HG03139 (cell line): ENCODE results near the gene NME3.

Source experiments
- ATAC-seq: cut with Tn5 transposase; IDR thresholded peaks from one replicate; pipeline ENCODE4 v1.9.1; 2021; ENCODE audit not compliant: unreplicated experiment

Gene NME3

DNA sequence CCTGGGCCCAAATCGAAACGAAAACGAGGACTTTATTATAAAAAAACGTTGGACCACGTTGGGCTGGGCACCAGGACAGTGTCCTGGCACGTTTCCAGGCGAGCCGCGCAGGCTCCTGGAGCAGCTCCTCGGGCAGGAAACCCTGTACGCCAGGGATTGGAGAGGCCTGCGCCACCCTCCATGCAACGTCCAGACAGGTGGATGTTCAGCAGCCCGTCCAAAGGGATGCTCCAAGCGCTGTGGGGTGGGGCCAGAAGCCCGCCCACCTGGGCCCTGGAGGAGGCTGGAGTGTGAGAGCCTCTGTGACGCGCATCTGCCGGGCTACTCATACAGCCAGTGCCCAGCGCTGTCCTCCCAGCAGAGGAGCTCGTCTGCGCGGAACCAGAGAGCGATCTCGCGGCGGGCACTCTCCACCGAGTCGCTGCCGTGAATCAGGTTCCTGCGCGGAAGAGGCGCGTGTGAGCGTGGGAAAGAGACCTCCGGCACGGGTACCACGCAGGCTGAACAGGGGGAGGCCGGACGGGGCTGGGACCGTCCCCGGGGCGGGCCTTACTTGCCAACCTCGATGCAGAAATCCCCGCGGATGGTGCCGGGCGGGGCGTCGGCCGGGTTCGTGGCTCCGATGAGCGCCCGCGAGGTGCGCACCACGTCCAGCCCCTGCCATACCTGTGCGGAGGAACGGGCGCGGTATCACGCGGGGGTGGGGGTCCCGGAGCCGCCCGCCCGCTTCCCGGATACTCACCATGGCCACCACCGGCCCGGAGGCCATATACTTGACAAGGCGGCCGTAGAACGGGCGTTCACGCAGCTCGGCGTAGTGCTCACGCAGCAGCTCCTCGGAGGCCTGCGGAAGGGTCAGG lies 785 bp downstream of the NME3 start:
- ATAC-seq, result no peak

DNA sequence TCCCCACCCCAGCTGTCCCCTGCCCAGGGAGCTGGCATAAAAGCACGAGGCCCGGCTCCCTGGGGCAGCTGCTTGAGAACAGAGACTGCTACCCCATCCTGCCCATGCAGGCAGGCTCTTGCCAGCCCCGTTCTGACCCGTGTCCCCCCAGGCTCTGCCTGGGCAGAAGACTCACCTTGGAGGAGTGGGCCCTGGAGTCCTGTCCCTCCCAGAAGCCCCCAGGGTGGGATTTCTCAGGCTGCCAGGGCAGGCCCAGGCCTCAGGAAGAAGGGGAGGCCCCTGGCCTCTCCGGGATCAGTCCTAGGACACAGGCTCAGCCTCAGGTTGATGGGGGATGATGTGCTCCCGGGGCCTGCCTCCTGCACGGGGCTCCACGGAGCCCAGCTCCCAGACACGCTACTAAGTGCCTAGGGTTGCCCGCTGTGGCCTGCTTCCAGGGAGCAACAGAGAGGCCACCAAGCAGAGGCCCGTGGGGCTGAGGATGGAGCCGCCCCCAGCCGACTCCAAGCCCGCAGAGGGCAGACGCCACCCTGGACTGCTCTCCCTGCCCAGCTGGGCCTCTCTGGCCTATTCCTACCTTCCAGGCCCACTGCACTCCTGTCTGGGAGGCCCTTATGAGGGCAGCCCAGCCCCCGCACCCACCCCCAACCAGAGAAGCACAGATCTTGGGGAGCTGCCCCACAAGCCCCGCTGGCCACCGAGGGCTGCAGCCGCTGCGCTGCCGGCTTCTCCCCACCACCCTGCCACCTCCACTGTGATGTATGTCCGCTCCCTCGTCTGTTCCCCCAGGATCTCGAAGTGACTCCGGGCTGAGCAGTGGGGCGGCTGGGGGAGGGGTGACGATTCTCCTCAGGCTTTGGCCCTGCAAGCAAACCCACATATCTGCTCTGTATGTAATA lies 1.7 kb downstream of the NME3 start:
- ATAC-seq, result no peak

DNA sequence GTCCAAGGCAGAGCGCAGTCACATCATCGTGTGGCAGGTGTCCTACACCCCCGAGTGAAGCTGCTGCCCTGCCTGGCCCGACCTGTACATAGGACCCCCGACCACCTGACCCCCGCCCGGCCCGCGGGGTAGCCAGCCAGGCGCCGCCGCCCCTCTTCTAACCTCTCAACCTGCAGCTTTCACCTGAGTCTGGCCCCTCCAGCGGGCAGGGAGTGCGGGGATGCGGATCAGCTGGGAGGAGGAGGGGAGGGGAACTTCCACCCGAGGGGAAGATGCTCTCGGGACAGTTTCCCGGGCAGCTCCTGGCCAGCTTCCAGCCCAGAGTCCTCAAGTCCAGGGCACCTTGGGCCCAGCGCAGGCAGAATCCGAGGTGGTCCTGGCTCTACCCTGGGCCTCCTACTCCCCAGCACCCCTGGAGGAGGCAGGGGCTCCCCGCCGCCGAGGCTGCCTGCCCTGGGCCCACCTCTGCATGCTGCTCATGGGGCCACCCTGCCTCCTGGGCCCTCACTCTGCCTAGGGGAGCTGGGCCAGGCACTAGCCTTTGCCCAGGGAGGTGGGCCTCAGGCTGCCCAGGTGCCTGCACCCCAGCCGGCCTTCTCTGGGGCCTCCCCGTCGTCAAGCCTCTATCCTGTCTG lies 2.5 kb downstream of the NME3 start:
- no peak for ATAC-seq

DNA sequence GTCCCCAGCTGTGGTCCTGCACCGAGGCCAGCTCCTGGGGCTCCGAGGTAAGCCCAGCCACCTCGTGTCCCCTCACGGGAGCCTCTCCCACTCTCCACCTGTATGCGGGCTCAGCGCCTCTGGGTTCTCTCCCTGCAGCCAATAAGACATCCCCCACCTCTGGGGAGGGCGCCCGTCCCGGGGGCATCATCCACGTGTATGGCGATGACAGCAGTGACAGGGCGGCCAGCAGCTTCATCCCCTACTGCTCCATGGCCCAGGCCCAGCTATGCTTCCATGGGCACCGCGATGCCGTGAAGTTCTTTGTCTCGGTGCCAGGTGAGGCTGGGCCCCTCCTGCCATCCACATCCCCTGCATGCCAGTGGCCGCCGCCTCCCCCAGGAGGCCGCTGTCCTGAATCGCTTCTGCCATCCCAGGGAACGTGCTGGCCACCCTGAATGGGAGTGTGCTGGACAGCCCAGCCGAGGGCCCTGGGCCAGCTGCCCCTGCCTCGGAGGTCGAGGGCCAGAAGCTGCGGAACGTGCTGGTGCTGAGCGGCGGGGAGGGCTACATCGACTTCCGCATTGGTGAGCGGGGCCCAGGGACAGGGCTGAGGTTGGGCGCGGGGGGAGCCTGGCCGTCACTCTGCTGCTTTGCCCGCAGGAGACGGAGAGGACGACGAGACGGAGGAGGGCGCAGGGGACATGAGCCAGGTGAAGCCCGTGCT lies 3.1 kb downstream of the NME3 start:
- no peak for ATAC-seq

DNA sequence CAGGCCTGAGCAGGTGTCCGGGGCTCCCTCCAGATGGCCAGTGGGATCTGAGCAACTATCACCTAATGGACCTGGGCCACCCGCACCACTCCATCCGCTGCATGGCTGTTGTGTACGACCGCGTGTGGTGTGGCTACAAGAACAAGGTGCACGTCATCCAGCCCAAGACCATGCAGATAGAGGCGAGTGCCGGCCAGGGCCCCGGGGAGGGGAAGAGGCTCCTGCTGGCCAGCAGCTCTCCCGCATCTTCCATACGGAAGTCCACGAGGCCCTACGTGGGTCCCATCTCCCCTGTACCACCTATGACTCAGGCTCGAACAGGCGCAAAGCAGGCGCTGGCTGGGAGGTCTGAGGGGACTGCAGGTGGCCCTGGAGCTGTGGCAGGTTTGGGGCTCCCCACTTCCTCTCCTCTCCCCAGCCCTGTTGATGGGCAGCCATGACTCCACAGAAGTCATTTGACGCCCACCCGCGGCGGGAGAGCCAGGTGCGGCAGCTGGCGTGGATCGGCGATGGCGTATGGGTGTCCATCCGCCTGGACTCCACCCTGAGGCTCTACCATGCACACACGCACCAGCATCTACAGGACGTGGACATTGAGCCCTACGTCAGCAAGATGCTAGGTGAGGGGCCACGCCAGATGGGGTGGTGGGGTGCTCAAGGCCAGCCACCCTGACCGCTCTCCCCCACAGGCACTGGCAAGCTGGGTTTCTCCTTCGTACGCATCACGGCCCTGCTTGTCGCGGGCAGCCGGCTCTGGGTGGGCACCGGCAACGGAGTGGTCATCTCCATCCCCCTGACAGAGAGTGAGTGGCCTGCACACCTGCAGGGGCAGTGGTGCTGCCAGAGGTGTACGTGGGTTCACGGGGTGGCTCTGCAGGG lies 4.0 kb downstream of the NME3 start:
- no peak for ATAC-seq

DNA sequence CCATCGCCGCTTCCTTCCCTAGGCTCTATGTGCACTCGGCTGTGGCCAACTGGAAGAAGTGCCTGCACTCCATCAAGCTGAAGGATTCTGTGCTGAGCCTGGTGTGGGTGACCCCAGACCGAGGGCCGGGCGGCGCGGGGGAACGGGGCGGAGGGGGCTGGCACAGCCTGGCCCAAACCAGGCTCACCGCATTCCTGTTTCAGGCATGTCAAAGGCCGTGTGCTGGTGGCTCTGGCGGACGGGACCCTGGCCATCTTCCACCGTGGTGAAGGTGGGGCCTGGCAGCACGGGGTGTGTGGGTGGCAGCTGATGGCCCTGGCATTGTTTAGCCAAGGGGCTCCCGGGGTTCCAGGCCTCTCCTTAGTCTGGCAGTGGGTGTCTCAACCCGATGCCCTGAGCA lies 4.6 kb downstream of the NME3 start:
- ATAC-seq, result no peak

DNA sequence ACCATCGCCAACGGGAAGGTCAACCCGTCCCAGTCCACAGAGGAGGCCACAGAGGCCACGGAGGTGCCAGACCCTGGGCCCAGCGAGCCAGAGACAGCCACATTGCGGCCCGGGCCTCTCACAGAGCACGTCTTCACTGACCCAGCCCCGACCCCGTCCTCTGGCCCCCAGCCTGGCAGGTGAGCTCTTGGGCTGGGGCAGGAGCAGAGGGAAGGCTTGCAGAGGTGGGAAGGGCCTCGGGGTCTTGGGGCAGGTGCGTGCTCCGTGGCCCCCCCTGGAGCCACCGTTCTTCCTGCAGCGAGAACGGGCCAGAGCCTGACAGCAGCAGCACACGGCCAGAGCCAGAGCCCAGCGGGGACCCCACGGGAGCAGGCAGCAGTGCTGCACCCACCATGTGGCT lies 5.1 kb downstream of the NME3 start:
- no peak for ATAC-seq

DNA sequence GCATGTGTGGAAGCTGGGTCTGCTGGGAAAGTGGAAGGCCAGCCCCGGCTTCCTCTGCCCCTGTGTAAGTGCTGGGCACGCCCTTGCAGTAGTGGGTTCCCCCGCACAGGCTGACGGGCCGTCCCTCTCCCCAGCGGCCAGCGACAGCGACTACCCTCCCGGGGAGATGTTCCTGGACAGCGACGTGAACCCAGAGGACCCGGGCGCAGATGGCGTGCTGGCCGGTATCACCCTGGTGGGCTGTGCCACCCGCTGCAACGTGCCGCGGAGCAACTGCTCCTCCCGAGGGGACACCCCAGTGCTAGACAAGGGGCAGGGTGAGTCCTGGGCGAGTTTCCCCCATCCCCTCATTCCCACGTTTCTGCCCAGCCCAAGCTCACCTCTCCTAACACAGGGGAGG lies 5.5 kb downstream of the NME3 start:
- ATAC-seq, result no peak

DNA sequence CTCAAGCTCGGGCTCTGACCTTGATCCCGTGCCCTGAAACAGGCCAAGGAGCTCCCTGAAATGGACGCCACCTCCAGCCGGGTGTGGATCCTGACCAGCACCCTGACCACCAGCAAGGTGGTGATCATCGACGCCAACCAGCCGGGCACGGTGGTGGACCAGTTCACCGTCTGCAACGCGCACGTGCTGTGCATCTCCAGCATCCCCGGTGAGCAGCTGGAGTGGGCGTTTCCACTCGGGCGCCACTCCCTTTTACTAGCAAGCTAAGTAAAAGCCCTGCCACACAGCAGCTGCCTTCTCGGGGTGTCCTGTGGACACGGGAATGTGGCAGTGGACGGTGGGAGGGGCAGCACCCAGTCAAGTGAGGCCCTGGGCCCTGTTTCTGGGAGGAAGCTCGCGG lies 6.4 kb downstream of the NME3 start:
- no peak for ATAC-seq

DNA sequence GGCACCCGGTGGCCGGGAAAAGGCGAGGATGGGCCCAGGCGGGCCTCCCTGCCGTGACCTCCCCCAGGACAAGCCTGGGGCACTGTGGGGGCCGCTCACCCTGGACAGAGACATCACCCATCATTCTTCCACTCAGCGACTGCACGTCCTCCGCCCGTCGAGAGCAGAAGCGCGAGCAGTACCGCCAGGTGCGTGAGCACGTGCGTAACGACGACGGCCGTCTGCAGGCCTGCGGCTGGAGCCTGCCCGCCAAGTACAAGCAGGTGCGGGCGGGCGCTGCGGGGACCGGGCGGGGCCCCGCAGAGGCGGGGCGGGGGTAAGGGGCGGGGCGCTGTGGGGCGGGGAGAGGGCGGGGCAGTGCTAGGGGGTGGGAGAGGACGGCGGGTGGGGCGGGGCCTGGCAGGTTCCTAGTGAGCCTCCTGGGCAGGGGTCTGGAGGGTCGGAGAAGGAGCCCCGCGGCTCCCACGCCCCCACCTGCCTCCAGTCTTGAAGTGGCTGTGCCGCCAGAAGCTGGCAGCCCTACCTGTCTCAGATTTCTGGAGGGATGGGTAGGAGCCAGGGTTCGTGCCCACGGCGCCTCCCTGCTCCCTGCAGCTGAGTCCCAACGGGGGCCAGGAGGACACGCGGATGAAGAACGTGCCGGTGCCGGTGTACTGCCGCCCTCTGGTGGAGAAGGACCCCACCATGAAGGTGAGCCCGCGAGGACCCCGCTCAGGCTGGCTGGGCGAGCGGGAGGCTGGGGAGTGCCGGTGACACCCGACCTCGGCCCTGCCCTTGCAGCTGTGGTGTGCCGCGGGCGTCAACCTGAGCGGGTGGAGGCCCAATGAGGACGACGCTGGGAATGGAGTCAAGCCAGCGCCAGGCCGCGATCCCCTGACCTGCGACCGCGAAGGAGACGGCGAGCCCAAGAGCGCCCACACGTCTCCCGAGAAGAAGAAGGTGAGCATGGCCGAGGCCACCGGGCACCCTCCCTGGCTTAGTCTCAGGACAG lies 7.5 kb downstream of the NME3 start:
- ATAC-seq, result no peak

DNA sequence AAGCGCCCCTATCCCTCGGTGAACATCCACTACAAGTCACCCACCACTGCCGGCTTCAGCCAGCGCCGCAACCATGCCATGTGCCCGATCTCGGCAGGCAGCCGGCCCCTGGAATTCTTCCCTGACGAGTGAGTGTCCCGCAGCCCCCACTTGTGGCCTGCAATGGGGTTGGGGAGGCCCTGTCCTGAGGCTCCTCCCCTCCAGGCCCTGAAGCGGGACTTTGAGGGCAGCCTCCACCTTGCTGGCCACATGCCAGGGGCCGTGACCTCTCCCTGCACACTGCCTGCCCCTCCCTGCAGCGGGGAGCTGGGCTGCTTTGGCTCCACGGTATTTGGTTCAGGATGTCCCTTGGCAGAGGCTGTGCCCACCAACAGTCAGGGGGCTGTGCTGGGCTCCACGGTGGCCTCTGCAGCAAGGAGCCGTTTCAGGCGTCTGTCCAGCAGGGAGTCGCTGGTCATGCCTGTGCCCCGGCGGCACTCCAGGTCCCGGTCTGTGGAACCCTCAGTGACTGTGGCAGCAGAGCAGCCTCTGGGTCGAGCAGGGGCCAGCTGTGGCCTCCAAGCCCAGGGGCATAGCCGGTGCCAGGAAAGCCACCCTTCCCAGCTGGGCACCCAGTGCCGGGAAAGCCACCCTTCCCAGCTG lies 8.3 kb downstream of the NME3 start:
- no peak for ATAC-seq

DNA sequence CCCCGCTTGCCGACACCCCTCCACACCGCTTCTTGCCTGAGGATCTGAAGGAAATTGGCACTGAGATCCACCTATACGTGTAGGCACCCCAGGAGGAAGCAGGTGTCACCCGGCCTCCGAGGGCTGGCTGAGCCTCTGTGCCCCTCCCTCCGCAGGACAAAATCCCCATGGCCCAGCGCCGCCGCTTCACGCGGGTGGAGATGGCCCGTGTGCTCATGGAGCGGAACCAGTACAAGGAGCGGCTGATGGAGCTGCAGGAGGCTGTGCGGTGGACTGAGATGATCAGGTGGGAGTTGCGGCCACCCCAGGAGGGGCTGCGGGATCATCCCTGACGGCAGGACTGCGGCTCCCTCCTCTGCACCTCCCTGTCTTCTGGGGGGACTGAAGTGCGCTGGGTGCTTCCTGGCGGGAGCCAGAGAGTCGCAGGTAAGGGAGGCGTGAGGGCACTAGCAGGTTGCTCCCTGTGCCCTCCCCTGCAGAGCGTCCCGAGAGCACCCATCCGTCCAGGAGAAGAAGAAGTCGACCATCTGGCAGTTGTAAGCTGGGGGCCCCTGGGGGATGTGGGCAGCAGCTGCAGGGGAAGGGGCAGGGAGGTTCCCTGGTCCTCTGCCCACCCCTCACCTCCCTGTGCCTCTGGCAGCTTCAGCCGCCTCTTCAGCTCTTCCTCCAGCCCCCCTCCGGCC lies 9.0 kb downstream of the NME3 start:
- no peak for ATAC-seq

DNA sequence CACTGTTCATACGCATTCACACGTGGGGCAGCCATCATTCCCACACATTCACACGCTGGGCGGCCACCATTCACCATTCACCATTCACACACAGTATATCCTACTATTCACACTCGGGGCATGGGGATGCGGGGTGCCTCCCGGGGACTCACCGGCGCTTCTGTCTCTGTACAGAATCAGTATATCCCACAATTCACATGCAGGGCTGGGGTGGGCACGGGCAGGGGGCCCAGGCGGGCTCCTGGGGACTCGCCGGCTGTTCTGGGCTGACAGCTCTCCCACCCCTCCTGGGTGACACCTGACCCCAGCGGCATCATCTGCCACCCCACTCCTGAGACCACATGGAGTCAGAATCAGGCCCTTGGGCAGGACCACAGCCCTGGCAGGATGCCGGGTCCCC lies 9.6 kb downstream of the NME3 start:
- ATAC-seq, result no peak

DNA sequence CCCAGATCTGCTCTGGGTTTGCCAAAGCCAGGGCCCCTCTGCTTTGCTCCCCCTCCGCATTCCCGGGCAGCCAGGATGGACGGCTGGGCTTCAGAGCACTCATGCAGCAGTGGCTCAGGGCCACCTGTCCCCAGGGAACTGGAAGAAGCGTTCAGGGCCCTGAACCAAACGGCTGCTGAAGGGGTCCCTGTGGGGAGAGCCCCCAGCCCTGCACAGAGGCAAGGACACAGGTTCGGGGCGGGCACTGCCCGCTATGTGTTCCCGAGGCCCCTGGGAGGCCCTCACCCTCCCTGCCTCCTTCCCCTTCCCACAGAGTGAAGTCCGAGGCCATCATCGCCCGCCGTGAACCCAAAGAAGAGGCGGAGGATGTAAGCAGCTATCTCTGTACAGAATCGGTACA lies 10.4 kb downstream of the NME3 start:
- ATAC-seq, result no peak

DNA sequence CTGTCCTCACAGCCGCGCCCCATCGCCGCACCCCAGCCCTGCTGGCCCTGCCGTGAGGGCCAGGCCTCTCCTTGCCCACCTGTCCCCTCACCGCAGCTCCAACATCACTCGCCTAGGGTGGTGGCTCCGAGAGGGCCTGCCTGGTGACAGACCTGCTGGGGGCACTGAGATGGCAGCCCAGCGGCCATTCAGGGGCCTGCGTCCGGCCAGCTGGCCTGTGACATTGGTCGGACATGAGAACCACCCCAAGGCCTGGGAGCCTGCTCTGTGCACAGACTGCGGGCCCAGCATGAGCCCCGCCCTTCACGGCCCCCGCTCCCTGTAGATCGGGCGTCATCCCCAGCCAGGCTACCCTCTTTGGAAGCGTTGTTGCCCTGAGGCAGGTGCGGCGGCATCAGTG lies 11.8 kb downstream of the NME3 start:
- ATAC-seq, result no peak

DNA sequence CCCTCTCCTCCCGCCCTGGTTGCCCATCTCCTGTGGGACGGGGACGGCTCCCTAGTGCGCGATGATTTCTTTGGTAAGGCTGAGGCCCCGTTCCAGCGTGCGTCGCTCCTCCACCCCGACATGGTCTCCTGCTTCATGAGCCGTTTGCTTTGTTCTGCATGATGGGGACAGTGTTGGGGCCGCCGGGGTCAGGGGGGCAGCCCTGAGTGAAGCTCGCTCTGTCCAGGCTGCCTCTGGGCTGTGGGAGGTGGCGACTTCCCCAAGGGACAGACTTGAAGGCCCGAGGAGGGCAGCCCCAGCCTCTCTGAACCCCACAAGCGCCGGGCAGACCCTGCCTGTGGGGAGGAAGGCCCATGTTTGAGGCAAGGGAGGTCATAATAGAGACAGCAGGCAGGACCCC lies 12.4 kb downstream of the NME3 start:
- ATAC-seq, result no peak

DNA sequence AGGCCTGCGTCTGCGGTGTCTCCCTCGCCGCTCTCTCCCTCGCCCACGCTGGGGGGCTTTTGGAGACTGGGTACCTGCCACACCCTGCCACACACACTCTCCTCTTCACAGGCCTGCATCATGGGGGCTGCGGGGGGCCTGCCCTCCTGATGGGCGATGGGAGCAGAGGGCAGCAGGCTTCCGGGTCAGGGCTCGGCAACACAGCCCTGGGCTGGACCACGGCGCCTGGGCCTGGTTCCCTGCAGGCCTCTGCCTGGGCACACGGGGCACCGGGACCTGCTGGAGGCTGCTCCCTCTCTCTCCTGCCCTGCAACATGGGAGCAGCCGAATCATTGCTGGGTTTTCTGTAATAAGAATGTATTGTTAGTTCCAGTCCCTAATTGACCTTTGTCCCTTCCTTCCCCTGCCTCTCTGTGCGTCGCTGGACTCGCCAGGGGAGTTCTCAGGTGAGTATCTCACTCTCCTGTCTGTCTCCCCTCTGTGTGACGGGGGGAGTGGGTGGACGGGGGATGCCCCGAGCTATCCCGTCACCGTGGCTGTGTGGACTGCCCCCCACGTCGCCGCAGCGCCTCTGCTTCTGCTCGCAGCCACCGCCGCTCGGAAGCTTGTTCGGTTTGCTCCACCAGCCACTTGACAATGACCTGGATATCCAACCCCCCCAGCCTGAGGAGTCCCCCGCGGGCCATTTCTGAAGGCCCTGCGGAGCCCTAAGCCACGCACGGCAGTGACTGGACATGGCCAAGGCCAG lies 13.5 kb downstream of the NME3 start:
- no peak for ATAC-seq
